ENCODE measurements around the gene SPRY2. TPM values are rescaled to one million over a fixed set of nuclear protein-coding genes. Genes with fewer than 3 reads are reported as not detected.
A peak's percentile ranks its signal among the peaks of the same experiment; 100 is the strongest.

Gene SPRY2
- total and polyA plus RNA-seq, 2 of the 13 experiments (the other 11 are each of a cell fraction or from before 2014, with no cell fraction given) = 7.4 to 25.1 TPM

GRCh38 chr13:80339912-80340650 lies 845 bp downstream of the SPRY2 start (continued):
- TF ChIP-seq KLF16 (CRISPR knock-in tag; IDR thresholded peaks at IDR 0.05) (no peak), ZNF569 (CRISPR knock-in tag; IDR thresholded peaks at IDR 0.05; ENCODE audit: borderline replicate concordance) (no peak), SAP130 (CRISPR knock-in tag; IDR thresholded peaks at IDR 0.05; ENCODE audit: low read depth) (peak; percentile 43; the same call in 1 of the 2 replicates), ATAD3A (CRISPR knock-in tag; IDR thresholded peaks at IDR 0.05) (no peak), CEBPB (IDR thresholded peaks at IDR 0.05; ENCODE audit: borderline replicate concordance, low read depth, low read length) (no peak), THRA (CRISPR knock-in tag; IDR thresholded peaks at IDR 0.05; ENCODE audit: borderline replicate concordance) (no peak), ZNF75D (CRISPR knock-in tag; IDR thresholded peaks at IDR 0.05; ENCODE audit: borderline replicate concordance) (no peak), KAT7 (CRISPR knock-in tag; IDR thresholded peaks at IDR 0.05; ENCODE audit: borderline replicate concordance) (peak; percentile 7; the same call in 1 of the 2 replicates), ZKSCAN5 (CRISPR knock-in tag; IDR thresholded peaks at IDR 0.05) (no peak), IRF1 (CRISPR knock-in tag; IDR thresholded peaks at IDR 0.05; ENCODE audit: low read depth) (no peak), MIER2 (CRISPR knock-in tag; IDR thresholded peaks at IDR 0.05) (no peak), TFDP1 (CRISPR knock-in tag; IDR thresholded peaks at IDR 0.05; ENCODE audit: borderline replicate concordance) (no peak), SP140L (CRISPR knock-in tag; IDR thresholded peaks at IDR 0.05; ENCODE audit: borderline replicate concordance) (no peak), RFX5 (IDR thresholded peaks at IDR 0.05; ENCODE audit: low read depth, low read length) (no peak), PRMT3 (CRISPR knock-in tag; IDR thresholded peaks at IDR 0.05; ENCODE audit: borderline replicate concordance, low read depth) (peak; percentile 39; the same call in 1 of the 2 replicates), ZNF274 (CRISPR knock-in tag; IDR thresholded peaks at IDR 0.05) (no peak), E2F1 (CRISPR knock-in tag; IDR thresholded peaks at IDR 0.05) (no peak), GFI1 (CRISPR knock-in tag; IDR thresholded peaks at IDR 0.05; ENCODE audit: borderline replicate concordance) (no peak), REST (IDR thresholded peaks at IDR 0.05; ENCODE audit: borderline replicate concordance in 1 of 2, low read depth in 1 of 2, low read length in 2 of 2) (no peak), ZFP36 (IDR thresholded peaks at IDR 0.05; ENCODE audit: borderline replicate concordance, low read depth, low read length, partially characterized antibody) (no peak), ZNF703 (CRISPR knock-in tag; IDR thresholded peaks at IDR 0.05; ENCODE audit: borderline replicate concordance) (no peak)

Data from HepG2 (cell line).